ENCODE measurements around the gene NXNL1. TPM values are rescaled to one million over a fixed set of nuclear protein-coding genes. Genes with fewer than 3 reads are reported as not detected.

Gene NXNL1
- total and polyA plus RNA-seq, 2 of the 13 experiments (the other 11 are each of a cell fraction or from before 2014, with no cell fraction given), result not detected

DNA sequence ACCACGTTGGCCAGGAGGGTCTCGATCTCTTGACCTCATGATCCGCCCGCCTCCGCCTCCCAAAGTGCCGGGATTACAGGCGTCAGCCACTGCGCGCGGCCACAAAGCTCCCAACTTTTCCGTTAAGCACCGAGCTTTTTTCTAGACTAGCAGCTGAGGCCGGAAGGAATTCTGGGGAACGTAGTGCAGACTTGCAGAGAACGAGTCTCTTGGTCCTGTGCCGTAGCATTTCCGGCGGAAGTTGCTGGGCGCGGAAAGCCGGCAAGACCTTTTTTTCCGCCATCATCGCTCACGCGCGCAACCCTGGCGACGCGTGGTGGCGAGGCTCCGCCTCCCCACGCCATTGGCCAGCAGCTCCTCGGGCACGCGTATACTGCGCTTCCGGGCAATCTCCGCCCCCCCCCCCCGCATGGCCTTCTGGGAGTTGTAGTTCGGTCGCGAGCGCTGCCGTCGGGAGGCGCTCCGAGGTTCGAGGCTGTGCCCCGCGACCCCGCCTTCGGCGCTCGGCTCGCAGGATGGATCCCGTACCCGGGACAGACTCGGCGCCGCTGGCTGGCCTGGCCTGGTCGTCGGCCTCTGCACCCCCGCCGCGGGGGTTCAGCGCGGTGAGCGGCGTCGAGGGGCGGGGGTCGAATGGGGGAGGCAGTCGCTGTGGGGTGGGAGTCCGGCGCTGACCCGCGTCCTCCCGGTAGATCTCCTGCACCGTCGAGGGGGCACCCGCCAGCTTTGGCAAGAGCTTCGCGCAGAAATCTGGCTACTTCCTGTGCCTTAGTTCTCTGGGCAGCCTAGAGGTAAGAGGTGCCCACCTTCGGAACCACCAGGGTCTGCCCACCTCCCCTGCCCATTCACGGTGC lies 40.9 kb downstream of the NXNL1 start, which contains the start of gene MVB12A (continued):
- no peak for TF ChIP-seq STAT5B (CRISPR knock-in tag; IDR thresholded peaks at IDR 0.05)
- TF ChIP-seq, protein P1, sequence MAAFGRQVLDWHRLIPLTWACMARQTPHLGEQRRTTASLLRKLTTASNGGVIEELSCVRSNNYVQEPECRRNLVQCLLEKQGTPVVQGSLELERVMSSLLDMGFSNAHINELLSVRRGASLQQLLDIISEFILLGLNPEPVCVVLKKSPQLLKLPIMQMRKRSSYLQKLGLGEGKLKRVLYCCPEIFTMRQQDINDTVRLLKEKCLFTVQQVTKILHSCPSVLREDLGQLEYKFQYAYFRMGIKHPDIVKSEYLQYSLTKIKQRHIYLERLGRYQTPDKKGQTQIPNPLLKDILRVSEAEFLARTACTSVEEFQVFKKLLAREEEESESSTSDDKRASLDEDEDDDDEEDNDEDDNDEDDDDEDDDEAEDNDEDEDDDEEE (CRISPR knock-in tag; IDR thresholded peaks at IDR 0.05), result peak; percentile 72; the same call in 1 of the 2 replicates
- TF ChIP-seq, protein P2, sequence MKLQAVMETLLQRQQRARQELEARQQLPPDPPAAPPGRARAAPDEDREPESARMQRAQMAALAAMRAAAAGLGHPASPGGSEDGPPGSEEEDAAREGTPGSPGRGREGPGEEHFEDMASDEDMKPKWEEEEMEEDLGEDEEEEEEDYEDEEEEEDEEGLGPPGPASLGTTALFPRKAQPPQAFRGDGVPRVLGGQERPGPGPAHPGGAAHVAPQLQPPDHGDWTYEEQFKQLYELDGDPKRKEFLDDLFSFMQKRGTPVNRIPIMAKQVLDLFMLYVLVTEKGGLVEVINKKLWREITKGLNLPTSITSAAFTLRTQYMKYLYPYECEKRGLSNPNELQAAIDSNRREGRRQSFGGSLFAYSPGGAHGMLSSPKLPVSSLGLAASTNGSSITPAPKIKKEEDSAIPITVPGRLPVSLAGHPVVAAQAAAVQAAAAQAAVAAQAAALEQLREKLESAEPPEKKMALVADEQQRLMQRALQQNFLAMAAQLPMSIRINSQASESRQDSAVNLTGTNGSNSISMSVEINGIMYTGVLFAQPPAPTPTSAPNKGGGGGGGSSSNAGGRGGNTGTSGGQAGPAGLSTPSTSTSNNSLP (IDR thresholded peaks at IDR 0.05; ENCODE audit: low read depth, low read length), result no peak
- no peak for TF ChIP-seq PRPF4 (IDR thresholded peaks at IDR 0.05; ENCODE audit: low read depth, low read length, poor library complexity, severe bottlenecking)
- TF ChIP-seq ZSCAN29 (CRISPR knock-in tag; conservative IDR thresholded peaks at IDR 0.05), result no peak
- peak; percentile 67 for TF ChIP-seq RFX1 (IDR thresholded peaks at IDR 0.05)
- TF ChIP-seq PAXIP1 (CRISPR knock-in tag; conservative IDR thresholded peaks at IDR 0.05), result peak; percentile 35
- TF ChIP-seq ZFP36L1 (CRISPR knock-in tag; IDR thresholded peaks at IDR 0.05), result 0 out of 2 replicates have a peak, but pooled peaks have one; percentile 30
- TF ChIP-seq ZNF674 (CRISPR knock-in tag; IDR thresholded peaks at IDR 0.05; ENCODE audit: low read depth), result no peak
- TF ChIP-seq ZBTB26 (CRISPR knock-in tag; IDR thresholded peaks at IDR 0.05; ENCODE audit: borderline replicate concordance), result peak; percentile 95
- no peak for TF ChIP-seq MAFG (CRISPR knock-in tag; IDR thresholded peaks at IDR 0.05)
- TF ChIP-seq ZNF296 (CRISPR knock-in tag; conservative IDR thresholded peaks at IDR 0.05), result no peak
- peak; percentile 61 for TF ChIP-seq RFX5 (IDR thresholded peaks at IDR 0.05; ENCODE audit: low read depth, low read length)
- no peak for TF ChIP-seq SOX6 (IDR thresholded peaks at IDR 0.05)
- TF ChIP-seq SOX6 (CRISPR knock-in tag; IDR thresholded peaks at IDR 0.05), result peak; percentile 43; the same call in 1 of the 2 replicates
- TF ChIP-seq ZNF766 (CRISPR knock-in tag; IDR thresholded peaks at IDR 0.05; ENCODE audit: borderline replicate concordance), result 0 out of 2 replicates have a peak, but pooled peaks have one; percentile 40
- peak; percentile 68; the same call in 1 of the 2 replicates for TF ChIP-seq ZBTB8A (CRISPR knock-in tag; IDR thresholded peaks at IDR 0.05; ENCODE audit: borderline replicate concordance, low read depth)
- no peak for TF ChIP-seq NFATC3 (CRISPR knock-in tag; IDR thresholded peaks at IDR 0.05)
- TF ChIP-seq, protein P3, sequence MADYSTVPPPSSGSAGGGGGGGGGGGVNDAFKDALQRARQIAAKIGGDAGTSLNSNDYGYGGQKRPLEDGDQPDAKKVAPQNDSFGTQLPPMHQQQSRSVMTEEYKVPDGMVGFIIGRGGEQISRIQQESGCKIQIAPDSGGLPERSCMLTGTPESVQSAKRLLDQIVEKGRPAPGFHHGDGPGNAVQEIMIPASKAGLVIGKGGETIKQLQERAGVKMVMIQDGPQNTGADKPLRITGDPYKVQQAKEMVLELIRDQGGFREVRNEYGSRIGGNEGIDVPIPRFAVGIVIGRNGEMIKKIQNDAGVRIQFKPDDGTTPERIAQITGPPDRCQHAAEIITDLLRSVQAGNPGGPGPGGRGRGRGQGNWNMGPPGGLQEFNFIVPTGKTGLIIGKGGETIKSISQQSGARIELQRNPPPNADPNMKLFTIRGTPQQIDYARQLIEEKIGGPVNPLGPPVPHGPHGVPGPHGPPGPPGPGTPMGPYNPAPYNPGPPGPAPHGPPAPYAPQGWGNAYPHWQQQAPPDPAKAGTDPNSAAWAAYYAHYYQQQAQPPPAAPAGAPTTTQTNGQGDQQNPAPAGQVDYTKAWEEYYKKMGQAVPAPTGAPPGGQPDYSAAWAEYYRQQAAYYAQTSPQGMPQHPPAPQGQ (CRISPR knock-in tag; IDR thresholded peaks at IDR 0.05; ENCODE audit: borderline replicate concordance), result no peak
- TF ChIP-seq ELF3 (CRISPR knock-in tag; IDR thresholded peaks at IDR 0.05), result peak; percentile 91

All from HepG2 (cell line).